ENCODE measurements around the gene H6PD. TPM values are rescaled to one million over a fixed set of nuclear protein-coding genes. Genes with fewer than 3 reads are reported as not detected.
A peak's percentile ranks its signal among the peaks of the same experiment; 100 is the strongest.

The H6PD gene
- total RNA-seq (100 to 1,000 TPM in 1 of 2 donors, 10 to 100 TPM in 1; 47.7 to 134 TPM), polyA plus RNA-seq (10 to 100 TPM; 28.9 to 65.8 TPM)

DNA sequence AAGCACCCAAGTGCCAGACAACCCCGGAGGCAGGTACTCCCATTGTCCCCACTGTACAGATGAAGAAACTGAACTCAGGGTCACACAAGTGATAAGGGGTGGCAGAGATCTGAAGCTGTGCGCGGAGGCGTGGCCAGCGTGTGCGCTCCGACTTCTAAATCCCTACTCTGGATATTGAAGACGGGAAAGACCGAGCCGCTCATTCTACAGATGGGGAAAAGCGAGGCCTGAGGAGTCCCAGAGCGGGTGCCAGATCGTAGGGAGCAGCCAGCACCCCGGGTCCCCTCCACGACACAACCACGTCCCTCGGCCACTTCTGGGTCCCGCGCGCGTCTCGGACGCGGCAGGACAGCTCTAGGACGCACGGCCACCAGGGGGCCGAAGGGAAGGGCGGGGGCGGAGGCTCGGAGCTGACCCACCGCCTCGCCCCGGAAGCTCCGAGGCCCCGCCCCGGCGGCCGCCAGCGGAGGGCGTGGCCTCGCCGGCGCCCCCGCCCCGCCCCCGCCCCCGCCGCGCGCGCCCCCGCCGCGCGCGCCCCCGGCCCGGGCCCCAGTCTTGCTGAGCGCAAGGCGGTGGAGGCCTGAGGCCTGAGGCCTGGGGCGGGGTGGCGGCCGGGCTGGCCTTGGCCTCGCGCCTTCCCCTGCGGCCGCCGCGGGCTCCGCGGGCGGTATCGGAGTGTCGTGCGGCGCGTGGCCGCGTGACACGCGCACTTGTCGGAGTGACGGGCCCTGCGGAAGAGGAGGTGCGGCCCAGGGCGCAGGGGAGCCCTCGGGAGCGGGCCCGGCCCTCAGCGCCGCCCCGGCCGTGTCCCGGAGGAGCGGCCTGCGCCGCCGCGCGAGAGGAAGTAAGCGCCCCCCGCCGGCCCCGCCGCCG lies at the start of gene H6PD:
Gene H6PD, plus strand, starts transcription at position 552 of the 873 bp plus-strand sequence. CDS start 10,161 bp downstream, outside the sequence.
- peaks cover 12 to 48% (median 29%) of the 10 kb centered on the region in 4 donors for H3K4me1 ChIP-seq (ENCODE audit: control insufficient read depth in 4 of 4, insufficient read depth in 4 of 4, low read length in 3 of 4)
- peak; percentile 79 for DNase-seq (ENCODE audit: low spot score)
- peak within 1 kb of the TSS; percentile 98 to 99 for H3K9ac ChIP-seq (ENCODE audit: low read depth in 1 of 2, low read length in 2 of 2)
- peak within 1 kb of the TSS; percentile 96 to 99 for H3K27ac ChIP-seq (ENCODE audit: low read depth in 1 of 2, low read length in 2 of 2)
- no peaks in the 10 kb centered on the region for H3K36me3 ChIP-seq (ENCODE audit: control insufficient read depth in 4 of 4, insufficient read depth in 3 of 4, low read depth in 1 of 4, low read length in 3 of 4)
- no peaks in the 10 kb centered on the region for H3K9me3 ChIP-seq (ENCODE audit: control insufficient read depth in 4 of 4, low read length in 3 of 4)
- TF ChIP-seq, protein P1, sequence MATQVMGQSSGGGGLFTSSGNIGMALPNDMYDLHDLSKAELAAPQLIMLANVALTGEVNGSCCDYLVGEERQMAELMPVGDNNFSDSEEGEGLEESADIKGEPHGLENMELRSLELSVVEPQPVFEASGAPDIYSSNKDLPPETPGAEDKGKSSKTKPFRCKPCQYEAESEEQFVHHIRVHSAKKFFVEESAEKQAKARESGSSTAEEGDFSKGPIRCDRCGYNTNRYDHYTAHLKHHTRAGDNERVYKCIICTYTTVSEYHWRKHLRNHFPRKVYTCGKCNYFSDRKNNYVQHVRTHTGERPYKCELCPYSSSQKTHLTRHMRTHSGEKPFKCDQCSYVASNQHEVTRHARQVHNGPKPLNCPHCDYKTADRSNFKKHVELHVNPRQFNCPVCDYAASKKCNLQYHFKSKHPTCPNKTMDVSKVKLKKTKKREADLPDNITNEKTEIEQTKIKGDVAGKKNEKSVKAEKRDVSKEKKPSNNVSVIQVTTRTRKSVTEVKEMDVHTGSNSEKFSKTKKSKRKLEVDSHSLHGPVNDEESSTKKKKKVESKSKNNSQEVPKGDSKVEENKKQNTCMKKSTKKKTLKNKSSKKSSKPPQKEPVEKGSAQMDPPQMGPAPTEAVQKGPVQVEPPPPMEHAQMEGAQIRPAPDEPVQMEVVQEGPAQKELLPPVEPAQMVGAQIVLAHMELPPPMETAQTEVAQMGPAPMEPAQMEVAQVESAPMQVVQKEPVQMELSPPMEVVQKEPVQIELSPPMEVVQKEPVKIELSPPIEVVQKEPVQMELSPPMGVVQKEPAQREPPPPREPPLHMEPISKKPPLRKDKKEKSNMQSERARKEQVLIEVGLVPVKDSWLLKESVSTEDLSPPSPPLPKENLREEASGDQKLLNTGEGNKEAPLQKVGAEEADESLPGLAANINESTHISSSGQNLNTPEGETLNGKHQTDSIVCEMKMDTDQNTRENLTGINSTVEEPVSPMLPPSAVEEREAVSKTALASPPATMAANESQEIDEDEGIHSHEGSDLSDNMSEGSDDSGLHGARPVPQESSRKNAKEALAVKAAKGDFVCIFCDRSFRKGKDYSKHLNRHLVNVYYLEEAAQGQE (IDR thresholded peaks at IDR 0.05): peak; percentile 53
- no peak for TF ChIP-seq TAF1 (conservative IDR thresholded peaks at IDR 0.05)
- peak; percentile 48 for TF ChIP-seq SP1 (IDR thresholded peaks at IDR 0.05)
- TF ChIP-seq ZBTB33 (IDR thresholded peaks at IDR 0.05): no peak
- TF ChIP-seq NR2F2 (IDR thresholded peaks at IDR 0.05): peak; percentile 72
- TF ChIP-seq RXRA (IDR thresholded peaks at IDR 0.05): peak; percentile 70 to 71
- TF ChIP-seq YY1 (IDR thresholded peaks at IDR 0.05): peak; percentile 34
- TF ChIP-seq JUND (IDR thresholded peaks at IDR 0.05): peak in 1 of 2 donors; percentile 31
- peak; percentile 66 to 83 for TF ChIP-seq EGR1 (IDR thresholded peaks at IDR 0.05; ENCODE audit: low read depth in 2 of 2)
- no peak for TF ChIP-seq FOXA2 (IDR thresholded peaks at IDR 0.05)
- TF ChIP-seq, protein P2, sequence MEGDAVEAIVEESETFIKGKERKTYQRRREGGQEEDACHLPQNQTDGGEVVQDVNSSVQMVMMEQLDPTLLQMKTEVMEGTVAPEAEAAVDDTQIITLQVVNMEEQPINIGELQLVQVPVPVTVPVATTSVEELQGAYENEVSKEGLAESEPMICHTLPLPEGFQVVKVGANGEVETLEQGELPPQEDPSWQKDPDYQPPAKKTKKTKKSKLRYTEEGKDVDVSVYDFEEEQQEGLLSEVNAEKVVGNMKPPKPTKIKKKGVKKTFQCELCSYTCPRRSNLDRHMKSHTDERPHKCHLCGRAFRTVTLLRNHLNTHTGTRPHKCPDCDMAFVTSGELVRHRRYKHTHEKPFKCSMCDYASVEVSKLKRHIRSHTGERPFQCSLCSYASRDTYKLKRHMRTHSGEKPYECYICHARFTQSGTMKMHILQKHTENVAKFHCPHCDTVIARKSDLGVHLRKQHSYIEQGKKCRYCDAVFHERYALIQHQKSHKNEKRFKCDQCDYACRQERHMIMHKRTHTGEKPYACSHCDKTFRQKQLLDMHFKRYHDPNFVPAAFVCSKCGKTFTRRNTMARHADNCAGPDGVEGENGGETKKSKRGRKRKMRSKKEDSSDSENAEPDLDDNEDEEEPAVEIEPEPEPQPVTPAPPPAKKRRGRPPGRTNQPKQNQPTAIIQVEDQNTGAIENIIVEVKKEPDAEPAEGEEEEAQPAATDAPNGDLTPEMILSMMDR (IDR thresholded peaks at IDR 0.05; ENCODE audit: low read depth, low read length, missing input control): peak; percentile 71
- no peak for TF ChIP-seq HNF4G (IDR thresholded peaks at IDR 0.05)
- TF ChIP-seq HNF4A (conservative IDR thresholded peaks at IDR 0.05): peak; percentile 62 to 76
- no peak for TF ChIP-seq ATF3 (IDR thresholded peaks at IDR 0.05)
- TF ChIP-seq FOXA1 (IDR thresholded peaks at IDR 0.05): no peak
- peak; percentile 39 for TF ChIP-seq MAX (IDR thresholded peaks at IDR 0.05)
- peak; percentile 36 to 68 for TF ChIP-seq RAD21 (IDR thresholded peaks at IDR 0.05)
- peak within 1 kb of the TSS; percentile 77 to 93 (median 81) for H3K4me3 ChIP-seq (ENCODE audit: low read depth in 1 of 3, low read length in 3 of 3)
- H3K27me3 ChIP-seq (ENCODE audit: control insufficient read depth in 4 of 4, insufficient read depth in 4 of 4, low read length in 3 of 4): no peaks in the 10 kb centered on the region
- WGBS: under 1% methylated on average over 106 of the region's 106 CpGs

Measured in liver (tissue), 9 donors.